Measurements from ENCODE around the gene MLX. TPM values are rescaled to one million over a fixed set of nuclear protein-coding genes. Genes with fewer than 3 reads are reported as not detected.

Gene MLX
- polyA plus RNA-seq, 1 donor from 2014 or later, result 44.8 TPM

DNA sequence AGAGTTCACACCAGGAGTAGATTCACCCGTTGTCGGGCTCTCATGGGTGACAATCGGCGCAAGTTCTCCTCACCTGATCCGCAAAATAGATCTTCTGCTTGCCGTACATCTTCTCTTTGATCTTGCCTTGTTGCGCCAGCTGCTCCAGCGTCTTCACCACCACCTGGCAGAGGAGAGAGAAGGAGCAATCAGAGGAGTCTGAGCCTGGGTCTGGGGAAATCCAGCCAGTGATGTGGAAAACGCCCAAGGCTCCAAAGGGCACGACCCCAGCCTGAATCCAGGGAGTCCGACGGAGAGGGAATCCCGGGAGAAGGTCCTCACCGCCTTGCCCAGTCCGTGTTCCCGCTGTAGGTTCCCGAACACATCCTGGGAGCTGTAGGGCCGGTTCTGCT is 10.2 kb downstream of the MLX start:
- H3K27ac Mint-ChIP-seq, result peak overlapping the region in 2 of 3 donors; percentile 88 to 96
- H3K4me1 Mint-ChIP-seq, result peaks cover 20 to 32% (median 28%) of the 10 kb centered on the region in 3 donors
- no peaks in the 10 kb centered on the region for H3K9me3 Mint-ChIP-seq
- peak overlapping the region; percentile 88 to 98 (median 96) for H3K4me3 Mint-ChIP-seq
- peaks cover 3% of the 10 kb centered on the region for H3K36me3 Mint-ChIP-seq
- no peaks in the 10 kb centered on the region for H3K27me3 Mint-ChIP-seq

DNA sequence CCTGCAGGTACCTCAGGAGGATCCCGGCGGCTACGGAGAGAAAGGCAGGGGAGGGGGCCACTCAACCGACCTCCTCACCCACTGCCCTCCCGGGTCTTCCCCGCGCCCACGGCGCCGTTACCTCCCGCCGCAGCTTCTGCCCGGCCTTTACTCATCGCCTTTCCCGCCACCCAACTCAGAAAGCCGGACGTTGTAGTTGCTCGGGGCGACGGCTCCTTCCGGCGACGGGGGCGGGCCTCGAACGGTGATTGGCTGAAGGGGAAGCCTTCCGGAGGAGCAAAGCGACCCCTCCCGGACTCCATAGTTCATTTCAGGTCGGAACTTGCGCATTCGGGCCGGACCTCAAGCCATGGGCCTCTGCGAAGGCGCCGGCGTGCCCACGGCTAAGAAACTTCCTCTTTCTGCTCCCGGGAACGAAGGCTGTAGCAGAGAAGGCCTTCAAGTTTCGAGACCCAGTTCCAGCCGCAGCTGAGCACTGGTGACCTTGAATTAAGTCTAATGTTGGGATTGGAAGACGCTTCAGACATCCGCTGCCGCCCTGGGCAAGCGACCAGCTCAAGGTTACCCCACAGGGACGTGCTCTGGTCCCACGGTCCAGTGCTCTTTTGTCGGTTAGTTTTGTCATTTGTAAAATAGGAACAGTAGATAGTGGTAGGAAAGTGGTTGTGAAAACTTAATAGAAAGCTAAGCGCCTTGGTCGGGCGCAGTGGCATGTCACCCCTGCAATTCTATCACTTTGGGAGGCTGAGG is 10.8 kb downstream of the MLX start, which contains the start of gene PSMC3IP:
PSMC3IP (minus strand) TSS at position 198 of the 750 bp plus-strand sequence; CDS start at position 155, 43 bp downstream.
- Mint-ChIP-seq H3K4me3 (peak within 1 kb of the TSS; percentile 88 to 98 (median 96)), H3K9me3 (no peaks in the 10 kb centered on the region), H3K27me3 (no peaks in the 10 kb centered on the region), H3K36me3 (peaks cover 3% of the 10 kb centered on the region), H3K27ac (peak within 1 kb of the TSS; percentile 31 to 96 (median 88)), H3K4me1 (peaks cover 20 to 32% (median 28%) of the 10 kb centered on the region in 3 donors)

DNA sequence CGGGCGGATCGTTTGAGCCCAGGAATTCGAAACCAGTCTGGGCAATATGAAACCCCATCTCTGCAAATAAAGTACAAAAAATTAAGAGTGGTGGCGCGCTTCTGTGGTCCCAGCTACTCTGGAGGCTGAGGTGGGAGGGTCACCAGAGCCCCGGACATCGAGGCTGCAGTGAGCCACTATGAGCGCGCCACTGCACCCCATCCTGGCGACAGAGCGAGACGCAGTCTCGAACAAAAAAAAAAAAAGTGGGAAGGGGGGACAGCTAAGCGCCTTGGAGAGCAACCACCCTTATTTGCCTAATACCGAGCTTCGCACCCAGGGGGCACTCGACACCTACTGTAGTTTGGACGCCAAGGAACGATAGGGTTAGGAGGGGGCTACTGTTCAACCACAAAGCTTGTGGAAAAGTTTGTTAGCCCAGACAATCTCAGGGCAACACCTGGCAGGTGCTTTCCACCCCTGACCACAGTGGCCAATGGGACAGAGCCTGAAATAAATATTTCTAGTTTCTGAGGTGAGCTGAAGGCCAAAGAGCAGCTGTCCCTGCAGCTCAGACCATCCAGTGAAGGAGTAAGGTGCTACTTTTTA is 11.5 kb downstream of the MLX start:
- Mint-ChIP-seq H3K27ac (peak overlapping the region; percentile 31 to 96 (median 88)), H3K27me3 (no peaks in the 10 kb centered on the region), H3K36me3 (peaks cover 3% of the 10 kb centered on the region), H3K9me3 (no peaks in the 10 kb centered on the region), H3K4me1 (peaks cover 18 to 32% (median 28%) of the 10 kb centered on the region in 3 donors), H3K4me3 (peak overlapping the region; percentile 88 to 98 (median 96))

DNA sequence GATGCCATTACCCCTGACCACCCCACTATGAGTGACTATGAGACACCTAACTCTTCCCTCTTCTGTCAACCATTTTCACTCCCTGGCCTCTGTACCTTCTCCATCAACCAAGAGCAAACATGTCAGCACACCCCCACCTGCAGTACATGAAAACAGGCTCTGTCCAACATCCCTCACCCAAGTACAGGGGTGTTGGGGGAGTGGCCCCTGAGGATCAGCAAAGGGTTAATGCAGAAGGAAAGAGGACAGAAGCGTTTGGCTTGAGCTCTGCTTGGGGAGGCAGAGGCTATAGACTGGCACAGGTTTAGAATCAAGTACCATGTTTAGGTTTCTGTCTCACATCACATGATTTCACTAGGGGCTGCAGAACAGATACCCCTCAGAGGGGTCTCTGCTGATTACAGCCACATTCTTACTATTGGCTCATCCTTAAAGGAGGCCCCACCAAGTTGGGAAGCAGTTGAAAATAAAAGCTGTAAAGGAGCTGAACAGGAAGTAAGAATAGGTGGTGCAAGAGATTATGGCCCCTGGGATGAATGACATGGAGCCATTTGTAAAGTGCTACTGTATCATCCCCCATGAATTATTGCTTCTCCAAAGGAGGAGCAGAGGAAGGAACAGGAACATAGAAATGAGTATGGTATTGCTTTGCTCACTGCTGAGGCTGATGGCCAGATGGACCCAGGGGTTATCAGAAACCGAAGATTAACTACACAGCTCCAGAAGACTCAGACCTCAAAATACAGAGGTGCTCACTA is 13.1 kb downstream of the MLX start:
- Mint-ChIP-seq H3K4me1 (peaks cover 21 to 34% (median 28%) of the 10 kb centered on the region in 3 donors), H3K27ac (peak overlapping the region in 2 of 3 donors; percentile 16 to 78), H3K36me3 (peaks cover 3% of the 10 kb centered on the region), H3K4me3 (peak overlapping the region in 3 of 4 donors; percentile 35 to 68 (median 46)), H3K27me3 (no peaks in the 10 kb centered on the region), H3K9me3 (no peaks in the 10 kb centered on the region)

DNA sequence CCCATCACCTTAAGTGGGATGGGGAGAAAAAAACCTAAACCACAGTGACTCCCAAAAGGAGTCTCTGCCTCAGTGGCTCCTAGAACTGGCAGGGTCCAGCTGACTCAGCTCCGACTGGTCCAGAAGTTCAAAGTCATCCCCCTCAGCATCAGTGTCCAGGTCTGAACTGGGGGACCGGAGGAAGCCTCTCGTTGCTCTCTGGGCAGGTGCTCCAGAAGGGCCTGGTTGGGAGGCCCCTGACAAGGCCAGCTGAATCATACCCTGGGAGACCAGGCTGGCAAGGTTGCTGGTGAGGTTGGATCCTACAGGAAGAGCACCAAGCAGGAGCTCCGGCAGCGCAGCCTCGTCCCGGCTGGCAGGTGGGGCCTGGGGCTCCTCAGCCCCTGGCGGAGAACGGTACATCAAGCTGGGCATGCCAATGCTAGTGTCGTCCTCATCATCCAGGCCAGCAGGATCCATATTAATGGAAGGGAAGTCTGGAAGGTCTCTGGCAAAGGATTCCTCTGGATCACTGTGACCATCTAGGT is 14.9 kb downstream of the MLX start:
- peaks cover 20 to 35% (median 27%) of the 10 kb centered on the region in 3 donors for H3K4me1 Mint-ChIP-seq
- H3K27ac Mint-ChIP-seq, result no peak overlapping the region
- no peaks in the 10 kb centered on the region for H3K27me3 Mint-ChIP-seq
- no peak overlapping the region for H3K4me3 Mint-ChIP-seq
- H3K36me3 Mint-ChIP-seq, result peaks cover 3% of the 10 kb centered on the region
- no peaks in the 10 kb centered on the region for H3K9me3 Mint-ChIP-seq

DNA sequence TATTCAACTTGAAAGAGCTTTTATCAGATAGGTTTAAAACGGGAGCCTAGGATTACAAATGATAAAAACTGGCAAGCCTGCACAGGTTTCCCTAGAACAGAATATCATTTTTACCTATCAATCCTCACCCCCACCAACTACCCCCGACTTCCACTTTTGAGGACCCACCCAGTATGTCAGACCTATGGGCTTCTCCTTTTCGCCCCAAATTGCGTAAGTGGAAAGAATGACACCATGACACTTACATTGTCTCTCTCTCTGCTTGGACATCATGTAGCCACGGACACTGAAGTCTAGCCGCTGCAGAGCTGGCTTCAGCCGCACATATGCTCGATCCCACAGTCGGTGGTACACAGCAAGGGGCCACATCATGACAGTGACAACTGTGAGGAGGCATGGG is 18.0 kb downstream of the MLX start:
- no peaks in the 10 kb centered on the region for H3K36me3 Mint-ChIP-seq
- H3K9me3 Mint-ChIP-seq, result no peaks in the 10 kb centered on the region
- peaks cover 20 to 28% (median 21%) of the 10 kb centered on the region in 3 donors for H3K4me1 Mint-ChIP-seq
- H3K27me3 Mint-ChIP-seq, result no peaks in the 10 kb centered on the region
- peak overlapping the region in 1 of 3 donors; percentile 37 for H3K27ac Mint-ChIP-seq
- no peak overlapping the region for H3K4me3 Mint-ChIP-seq

DNA sequence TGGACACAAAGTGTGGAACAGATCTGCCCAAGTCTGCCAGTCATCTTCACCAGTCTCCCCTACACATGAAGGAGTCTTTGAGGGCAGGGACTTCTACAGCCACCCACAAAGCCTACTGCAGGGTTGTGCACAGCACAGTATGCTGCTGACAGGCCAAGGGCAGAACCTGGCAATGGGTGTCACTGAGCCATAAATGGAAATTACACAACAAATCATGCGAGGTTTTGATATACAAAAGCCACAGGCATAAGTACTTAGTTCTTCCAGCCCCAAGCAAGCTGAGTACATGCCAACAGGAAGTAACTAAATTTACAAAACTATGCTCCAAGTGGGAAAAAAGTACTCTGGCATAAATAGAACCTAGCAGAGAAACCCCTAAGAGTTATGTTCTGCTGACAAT is 18.5 kb downstream of the MLX start:
- Mint-ChIP-seq H3K27me3 (no peaks in the 10 kb centered on the region), H3K9me3 (no peaks in the 10 kb centered on the region), H3K4me1 (peaks cover 20 to 28% (median 21%) of the 10 kb centered on the region in 3 donors), H3K36me3 (no peaks in the 10 kb centered on the region), H3K27ac (peak overlapping the region in 2 of 3 donors; percentile 37 to 87), H3K4me3 (peak overlapping the region in 1 of 4 donors; percentile 68)

DNA sequence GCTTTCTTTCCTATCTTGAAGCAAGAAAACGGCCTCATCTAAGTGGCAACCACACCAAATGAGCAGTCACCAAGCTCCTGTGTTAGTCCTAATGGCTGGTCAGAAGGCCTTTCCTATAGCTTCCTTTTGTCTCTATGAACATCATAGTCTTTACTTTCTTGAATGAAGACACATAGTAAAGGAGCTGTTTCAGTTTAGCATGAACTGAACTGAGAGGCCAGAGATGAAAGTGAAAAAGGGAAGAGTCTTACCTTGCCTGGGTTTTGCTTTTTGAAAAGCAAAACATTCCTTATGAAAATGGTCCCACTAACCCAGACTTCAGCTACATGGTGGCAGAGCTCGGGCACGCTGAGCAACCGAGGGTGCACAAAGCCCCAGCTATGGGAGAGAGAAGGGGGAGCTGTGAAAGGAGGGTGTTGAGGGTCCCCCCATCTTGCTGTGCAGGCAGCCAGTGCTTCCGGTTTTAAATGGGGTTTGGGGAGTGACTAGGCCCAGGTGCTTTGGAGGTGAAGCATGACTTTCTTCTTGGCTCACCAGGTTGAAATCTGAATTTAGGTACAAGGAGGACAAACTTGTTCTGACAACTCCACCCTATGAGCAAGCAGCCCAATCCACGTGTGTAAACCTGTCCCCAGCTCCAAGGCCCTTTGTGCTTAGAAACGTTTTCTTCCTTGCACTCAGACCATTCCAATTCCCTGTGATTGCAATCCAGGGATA is 19.8 kb downstream of the MLX start:
- H3K4me3 Mint-ChIP-seq, result peak overlapping the region; percentile 4 to 89 (median 72)
- H3K36me3 Mint-ChIP-seq, result peaks cover 2% of the 10 kb centered on the region
- H3K27ac Mint-ChIP-seq, result peak overlapping the region; percentile 37 to 98 (median 82)

DNA sequence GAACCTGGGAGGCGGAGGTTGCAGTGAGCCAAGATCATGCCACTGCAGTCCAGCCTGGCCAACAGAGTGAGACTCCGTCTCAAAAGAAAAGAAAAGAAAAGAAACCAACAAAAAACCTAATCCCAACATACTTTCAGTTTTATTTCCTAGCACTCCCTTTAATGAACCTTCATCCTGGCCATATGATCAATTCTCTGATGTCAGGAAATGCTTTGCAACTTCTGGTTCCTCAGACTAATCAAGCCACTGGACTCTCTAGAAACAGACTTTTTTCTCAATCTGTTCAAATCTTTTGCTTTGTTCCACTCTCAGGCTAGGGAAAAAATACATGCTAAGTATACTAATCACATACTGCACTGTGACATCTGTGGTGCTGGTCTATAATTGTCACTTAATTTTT is 24.0 kb downstream of the MLX start:
- no peaks in the 10 kb centered on the region for H3K27me3 Mint-ChIP-seq
- H3K4me3 Mint-ChIP-seq, result no peak overlapping the region
- H3K27ac Mint-ChIP-seq, result peak overlapping the region in 1 of 3 donors; percentile 62
- no peaks in the 10 kb centered on the region for H3K9me3 Mint-ChIP-seq
- peaks cover 2% of the 10 kb centered on the region for H3K36me3 Mint-ChIP-seq
- peaks cover 15 to 25% (median 22%) of the 10 kb centered on the region in 3 donors for H3K4me1 Mint-ChIP-seq

More for the DNA sequence above, 19.8 kb downstream of the MLX start:
- Mint-ChIP-seq H3K9me3 (no peaks in the 10 kb centered on the region), H3K4me1 (peaks cover 20 to 28% (median 21%) of the 10 kb centered on the region in 3 donors), H3K27me3 (no peaks in the 10 kb centered on the region)

DNA sequence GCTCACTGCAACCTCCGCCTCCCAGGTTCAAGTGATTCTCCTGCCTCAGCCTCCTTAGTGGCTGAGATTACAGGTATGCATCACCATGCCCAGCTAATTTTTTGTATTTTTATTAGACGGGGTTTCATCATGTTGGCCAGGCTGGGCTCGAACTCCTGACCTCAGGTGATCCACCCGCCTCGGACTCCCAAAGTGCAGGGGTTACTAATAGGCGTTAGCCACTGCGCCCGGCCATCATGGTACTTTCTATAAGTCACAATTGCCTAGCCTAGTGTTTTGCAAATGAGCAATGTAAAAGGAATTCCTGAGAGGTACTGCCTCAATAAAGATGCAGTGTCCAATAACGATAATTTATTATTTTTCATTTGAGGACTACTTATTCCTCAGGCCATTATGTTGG is 24.5 kb downstream of the MLX start:
- H3K27me3 Mint-ChIP-seq, result no peaks in the 10 kb centered on the region
- H3K4me3 Mint-ChIP-seq, result no peak overlapping the region
- peaks cover 2% of the 10 kb centered on the region for H3K36me3 Mint-ChIP-seq
- H3K9me3 Mint-ChIP-seq, result no peaks in the 10 kb centered on the region
- H3K4me1 Mint-ChIP-seq, result peaks cover 14 to 19% (median 19%) of the 10 kb centered on the region in 3 donors
- H3K27ac Mint-ChIP-seq, result no peak overlapping the region

DNA sequence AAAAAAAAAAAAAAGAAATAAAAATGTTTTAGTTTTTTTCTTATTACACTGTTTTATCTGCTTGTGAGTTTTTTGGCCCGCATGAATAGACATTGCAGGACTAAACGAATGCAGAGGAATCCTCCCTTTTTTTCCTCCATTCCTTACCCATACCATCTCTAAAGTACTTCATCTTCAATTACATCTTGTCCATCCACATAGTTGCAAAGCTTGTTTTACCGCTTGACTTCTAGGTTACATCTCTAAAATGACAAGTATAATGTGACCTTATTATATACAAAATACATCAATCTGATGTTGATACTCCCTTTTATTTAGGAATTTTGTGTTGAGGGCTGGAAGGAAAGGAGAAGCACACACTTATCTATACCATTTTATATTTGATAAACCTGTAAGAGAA is 29.5 kb downstream of the MLX start:
- Mint-ChIP-seq H3K4me3 (no peak overlapping the region), H3K4me1 (peaks cover 4 to 16% (median 12%) of the 10 kb centered on the region in 3 donors), H3K9me3 (no peaks in the 10 kb centered on the region), H3K36me3 (peaks cover 2% of the 10 kb centered on the region), H3K27me3 (no peaks in the 10 kb centered on the region), H3K27ac (peak overlapping the region in 1 of 3 donors; percentile 24)

DNA sequence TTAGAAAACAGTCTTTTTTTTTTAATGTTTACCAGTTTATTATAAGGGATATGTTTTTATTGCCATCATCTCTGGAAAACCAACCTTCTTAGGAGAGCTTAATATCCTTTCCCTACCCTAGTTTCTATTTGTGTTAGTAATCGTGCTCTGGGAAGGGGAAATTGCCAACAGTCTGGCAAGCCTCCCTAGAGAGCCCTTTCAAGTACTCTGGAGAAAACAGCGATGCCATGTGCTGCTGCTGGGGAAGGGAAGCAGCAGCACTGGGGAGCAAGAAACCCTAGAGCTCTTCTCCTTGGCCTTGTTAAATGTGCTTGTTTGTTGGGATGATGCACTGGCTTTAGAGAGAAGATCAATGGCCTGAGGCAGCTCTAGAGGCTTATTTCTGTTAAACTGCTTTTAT is 32.0 kb downstream of the MLX start:
- H3K27ac Mint-ChIP-seq, result no peak overlapping the region
- H3K36me3 Mint-ChIP-seq, result peaks cover 4% of the 10 kb centered on the region
- H3K4me1 Mint-ChIP-seq, result peaks cover 14 to 24% (median 14%) of the 10 kb centered on the region in 3 donors
- H3K9me3 Mint-ChIP-seq, result no peaks in the 10 kb centered on the region
- H3K27me3 Mint-ChIP-seq, result no peaks in the 10 kb centered on the region
- no peak overlapping the region for H3K4me3 Mint-ChIP-seq

DNA sequence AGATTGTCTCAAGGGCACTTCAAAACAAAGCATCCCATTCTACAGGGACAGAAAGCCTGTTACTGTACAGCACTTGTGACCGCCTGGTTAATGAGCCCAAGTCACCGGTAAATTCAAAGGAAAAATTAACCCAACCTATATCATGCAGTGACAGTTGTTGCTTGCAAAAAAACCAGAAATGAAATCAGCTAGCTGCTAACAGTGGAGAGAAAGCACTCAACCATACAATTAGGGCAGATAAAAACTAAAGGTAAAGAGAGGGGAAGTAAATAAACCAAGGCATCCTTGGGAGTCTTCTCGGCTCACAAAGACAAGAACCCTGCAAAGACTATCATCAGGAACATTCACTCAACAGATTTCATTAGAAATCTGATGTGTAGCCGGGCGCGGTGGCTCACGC is 36.4 kb downstream of the MLX start:
- Mint-ChIP-seq H3K27ac (peak overlapping the region; percentile 23 to 92 (median 88)), H3K9me3 (no peaks in the 10 kb centered on the region), H3K36me3 (peaks cover 3% of the 10 kb centered on the region), H3K4me1 (peaks cover 33 to 50% (median 34%) of the 10 kb centered on the region in 3 donors), H3K27me3 (no peaks in the 10 kb centered on the region), H3K4me3 (peak overlapping the region in 3 of 4 donors; percentile 31 to 84 (median 58))

DNA sequence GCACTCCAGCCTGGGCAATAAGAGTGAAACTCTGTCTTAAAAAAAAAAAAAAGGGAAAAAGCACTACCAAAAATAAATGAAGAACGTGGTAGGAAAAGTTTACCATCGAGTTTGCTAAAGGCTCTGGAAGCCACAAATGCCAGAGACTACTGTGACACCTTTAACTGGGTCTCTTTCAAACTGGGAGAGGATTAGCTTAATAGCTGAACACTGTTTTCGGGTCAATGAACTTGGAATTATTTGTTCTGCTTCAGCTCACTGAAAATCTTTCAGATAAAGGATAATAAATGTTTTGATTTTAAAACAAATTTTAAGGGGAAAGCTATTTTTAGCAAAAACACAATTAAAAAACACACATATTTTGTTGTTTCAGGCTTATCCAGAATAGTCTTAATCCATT is 40.9 kb downstream of the MLX start:
- H3K36me3 Mint-ChIP-seq, result peaks cover 2% of the 10 kb centered on the region
- H3K4me3 Mint-ChIP-seq, result peak overlapping the region; percentile 96 to 100 (median 100)
- peaks cover 34 to 45% (median 35%) of the 10 kb centered on the region in 3 donors for H3K4me1 Mint-ChIP-seq
- no peaks in the 10 kb centered on the region for H3K9me3 Mint-ChIP-seq
- H3K27ac Mint-ChIP-seq, result peak overlapping the region in 2 of 3 donors; percentile 86 to 88
- H3K27me3 Mint-ChIP-seq, result no peaks in the 10 kb centered on the region

Data from IgD-negative memory B cell (primary cell).